GM19455 (cell line): Measurements from ENCODE around the gene GDPD4.

Experiments
- ATAC-seq: cut with Tn5 transposase; IDR thresholded peaks from one replicate; pipeline ENCODE4 v1.9.1; 2021; ENCODE audit not compliant: unreplicated experiment

Gene GDPD4

DNA sequence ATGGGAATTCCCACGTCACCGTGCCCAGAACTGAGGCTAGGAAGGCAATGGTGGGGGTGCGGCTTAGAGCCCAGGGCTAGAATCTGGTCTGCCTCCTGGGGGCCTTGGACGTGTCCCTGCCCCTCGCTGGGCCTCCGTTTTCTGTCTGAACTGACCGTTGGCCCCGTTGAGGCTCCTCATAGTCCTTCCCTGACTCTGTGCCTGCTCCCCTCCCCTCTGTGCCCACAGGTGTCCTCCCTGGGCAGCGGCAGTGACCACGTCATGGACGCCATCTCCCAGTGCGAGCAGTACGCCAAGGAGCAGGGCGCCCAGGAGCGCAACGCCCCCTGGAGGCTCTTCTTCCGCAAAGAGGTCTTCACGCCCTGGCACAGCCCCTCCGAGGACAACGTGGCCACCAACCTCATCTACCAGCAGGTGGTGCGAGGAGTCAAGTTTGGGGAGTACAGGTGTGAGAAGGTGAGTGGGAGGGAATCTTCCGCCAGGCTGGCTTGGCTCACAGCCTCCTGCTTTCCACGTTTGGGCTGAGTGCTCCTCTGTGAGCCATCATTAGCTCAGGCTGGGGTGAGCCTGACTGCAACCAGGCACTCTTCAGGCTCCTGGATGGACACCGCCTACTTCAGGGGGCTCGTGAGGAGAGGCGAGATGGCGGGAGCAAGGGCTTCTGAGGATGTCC is 109.5 kb downstream of the GDPD4 start:
- ATAC-seq, result no peak

DNA sequence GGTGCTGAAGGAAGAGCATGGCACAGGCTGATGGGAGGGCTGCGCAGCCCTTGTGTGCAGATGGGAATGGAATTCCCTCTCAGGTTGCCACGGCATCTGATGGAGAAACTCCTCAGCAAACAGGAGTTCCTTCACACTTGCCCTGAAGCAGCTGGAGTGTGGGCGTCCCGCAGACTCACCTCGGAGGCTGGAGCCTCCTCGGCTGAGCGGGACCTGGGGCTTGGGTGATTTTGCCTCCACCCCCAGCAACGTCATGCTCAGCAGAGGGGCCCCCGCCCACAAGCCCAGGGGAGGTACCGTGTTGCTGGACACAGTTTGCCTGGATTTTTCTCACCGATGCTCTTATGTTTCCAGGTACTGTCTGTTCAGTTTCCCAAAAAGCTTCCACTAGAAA is 110.1 kb downstream of the GDPD4 start:
- no peak for ATAC-seq

DNA sequence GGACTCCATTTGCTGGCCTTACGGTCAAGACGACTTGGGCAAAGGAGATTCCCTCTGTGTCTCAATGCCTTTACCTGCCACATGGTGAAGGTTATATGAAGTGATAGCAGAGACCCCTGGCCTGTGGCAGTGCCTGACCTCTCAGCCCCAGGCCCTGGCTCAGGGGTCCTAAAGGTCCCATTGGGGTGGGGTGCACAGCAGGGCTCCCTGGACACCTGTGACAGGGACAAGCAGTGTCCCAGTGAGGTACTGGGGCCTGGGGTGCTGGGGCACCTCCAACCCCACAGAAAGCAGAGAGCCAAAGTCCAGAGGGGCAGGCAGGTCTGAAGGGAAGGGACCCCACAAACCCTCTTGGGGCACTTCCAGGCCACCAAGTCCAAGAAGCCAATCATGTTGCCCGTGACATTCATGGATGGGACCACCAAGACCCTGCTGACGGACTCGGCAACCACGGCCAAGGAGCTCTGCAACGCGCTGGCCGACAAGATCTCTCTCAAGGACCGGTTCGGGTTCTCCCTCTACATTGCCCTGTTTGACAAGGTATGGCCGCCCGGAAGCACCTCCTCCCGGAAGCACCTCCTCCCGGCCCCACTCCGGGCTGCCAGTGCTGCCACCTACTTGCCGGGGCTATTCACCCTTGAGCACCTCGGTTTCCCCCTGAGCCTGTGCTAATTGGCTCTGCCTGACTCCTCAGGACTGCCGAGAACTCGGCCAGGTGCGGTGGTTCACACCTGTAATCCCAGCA is 111.0 kb downstream of the GDPD4 start:
- no peak for ATAC-seq

DNA sequence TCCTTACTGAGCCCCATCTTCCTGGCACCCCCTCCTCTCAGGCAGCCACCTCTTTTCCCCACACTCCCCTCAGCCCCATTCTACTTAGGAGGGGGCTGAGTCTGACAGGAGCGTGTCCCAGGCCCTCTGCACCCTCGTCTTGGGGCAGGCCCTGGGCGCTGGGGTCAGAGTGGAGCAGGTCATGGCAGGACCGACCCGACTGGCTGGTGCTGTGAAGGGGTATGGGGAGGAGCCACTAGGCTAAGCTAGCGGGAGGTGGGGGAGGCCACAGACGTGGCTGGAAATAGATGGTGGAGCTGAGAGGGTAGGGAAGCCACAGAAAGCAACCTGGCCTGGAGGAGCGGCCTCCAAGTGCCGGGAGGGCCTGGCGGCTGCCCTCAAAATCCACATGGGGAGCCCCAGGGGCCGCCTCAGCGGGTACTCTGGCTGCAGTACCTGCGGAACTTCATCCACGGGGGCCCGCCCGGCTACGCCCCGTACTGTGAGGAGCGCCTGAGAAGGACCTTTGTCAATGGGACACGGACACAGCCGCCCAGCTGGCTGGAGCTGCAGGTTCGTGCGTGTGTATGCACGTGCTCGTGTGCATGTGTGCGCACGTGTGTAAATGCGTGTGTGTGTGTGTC is 111.8 kb downstream of the GDPD4 start:
- ATAC-seq, result no peak

DNA sequence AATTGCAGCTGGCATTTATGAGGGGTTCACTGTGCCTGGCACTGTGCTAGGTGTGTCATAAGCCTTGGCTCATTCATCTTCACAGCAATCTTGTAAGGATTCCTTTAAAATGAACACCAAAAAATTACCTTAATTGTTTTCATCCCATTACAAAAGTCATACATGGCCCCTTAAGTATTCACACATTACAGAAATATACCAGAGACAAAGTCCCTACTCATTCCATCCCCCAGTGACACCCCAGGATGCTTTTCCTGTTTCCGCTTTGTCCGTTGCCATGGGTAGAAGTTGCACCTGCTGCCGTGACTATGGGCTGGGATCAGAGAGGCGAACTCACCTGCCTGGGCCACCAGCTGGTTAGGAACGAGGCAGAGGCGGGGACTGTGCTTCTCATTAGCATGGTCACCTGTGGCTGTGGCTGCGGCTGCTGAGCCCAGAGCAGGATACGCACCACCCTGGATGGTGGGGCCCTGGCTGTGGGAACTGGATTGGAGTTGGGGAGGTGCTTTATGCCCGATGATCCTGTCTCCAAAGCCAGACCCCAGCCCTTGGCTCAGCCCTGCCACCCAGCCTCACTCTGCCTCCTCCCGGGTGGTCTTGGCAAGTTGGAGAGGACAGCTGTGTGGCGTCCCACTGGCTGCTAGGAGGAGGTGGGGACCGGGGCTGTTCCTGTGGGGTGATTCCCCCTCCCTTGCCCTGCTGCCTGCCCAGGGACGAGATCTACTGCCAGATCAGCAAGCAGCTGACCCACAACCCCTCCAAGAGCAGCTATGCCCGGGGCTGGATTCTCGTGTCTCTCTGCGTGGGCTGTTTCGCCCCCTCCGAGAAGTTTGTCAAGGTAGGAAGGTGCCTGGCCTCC is 112.6 kb downstream of the GDPD4 start:
- ATAC-seq, result no peak

DNA sequence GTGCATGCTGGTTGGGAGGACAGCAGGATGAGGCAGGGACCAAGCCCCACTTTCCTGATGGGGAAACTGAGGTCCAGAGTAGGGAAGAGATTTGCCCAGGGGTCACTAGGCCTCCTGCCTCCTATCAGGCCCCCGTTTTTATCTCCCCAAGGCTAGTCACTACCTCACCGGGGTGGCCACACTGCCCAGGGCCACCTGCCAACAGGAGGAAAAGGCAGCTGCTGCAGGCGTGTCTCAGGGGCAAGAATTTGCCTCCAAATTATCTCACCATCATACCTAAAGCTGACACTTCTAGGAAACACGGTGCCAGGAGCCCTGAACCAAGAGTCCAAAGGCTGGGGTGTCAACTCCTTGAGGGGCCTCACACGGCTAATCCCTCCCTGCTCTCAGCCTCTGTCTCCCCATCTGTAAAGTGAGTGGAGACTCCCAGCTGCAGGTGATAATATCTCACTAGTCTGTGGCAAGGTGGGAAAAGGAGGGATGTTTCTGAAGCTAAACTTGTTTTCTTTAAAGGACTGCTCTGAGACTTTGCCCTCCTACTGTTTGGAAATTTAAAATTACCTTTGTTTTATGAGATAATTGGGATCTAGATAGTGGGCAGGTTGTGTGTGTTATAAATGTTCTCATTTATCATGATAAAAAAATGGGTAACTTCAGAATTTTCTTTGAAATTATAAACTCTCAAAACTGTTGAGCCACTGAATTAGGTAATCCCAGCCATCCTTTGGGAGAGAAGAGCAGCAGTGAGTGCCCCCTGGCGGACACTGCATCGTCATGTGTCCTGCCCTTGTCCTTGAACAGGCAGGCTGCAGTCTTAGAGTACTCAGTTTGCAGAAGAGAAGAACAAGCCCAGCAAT is 113.5 kb downstream of the GDPD4 start:
- no peak for ATAC-seq

DNA sequence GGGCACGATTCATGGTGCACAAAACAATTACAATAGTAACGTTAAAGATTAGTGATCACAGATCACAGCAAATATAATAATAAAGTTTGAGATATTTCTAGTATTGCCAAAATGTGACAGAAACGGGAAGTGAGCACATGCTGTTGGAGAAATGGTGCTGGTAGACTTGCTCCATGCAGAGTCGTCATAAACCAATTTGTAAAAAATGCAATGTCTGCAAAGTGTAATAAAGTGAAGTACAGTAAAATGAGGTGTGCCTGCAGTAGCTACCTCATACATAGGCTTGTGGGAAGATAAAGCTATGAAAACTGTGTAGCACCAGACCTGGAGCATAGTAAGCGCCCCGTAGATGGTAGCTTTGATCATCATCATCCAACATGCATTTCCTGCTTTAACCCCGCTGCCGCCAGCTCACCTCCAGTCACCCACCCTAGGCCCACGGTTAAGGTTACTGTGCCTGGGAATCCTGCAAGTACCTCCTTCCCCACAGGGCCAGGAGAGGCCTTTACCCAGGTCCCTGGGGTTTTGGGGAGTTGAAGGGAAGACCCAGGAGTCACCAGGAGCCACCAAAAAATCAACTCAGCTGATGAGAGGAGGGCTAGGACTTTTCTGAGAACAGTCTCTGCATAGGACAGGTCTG is 114.3 kb downstream of the GDPD4 start:
- ATAC-seq, result no peak

DNA sequence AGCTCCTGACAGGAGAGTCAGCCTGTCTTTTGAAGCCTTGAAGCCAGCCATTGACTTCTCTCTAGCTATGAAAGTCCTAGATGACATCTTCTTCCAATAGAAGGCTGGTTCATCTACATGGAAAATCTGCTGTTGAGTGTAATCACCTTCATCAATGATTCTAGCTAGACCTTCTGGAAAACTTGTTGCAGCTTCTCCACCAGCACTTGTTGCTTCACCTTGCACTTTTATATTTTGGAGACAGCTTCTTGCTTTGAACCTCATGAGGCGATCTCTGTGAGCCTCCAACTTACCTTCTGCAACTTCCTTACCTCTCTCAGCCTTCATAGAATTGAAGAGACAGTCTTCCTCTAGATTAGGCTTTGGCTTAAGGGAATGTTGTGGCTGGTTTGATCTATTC is 115.2 kb downstream of the GDPD4 start:
- no peak for ATAC-seq

DNA sequence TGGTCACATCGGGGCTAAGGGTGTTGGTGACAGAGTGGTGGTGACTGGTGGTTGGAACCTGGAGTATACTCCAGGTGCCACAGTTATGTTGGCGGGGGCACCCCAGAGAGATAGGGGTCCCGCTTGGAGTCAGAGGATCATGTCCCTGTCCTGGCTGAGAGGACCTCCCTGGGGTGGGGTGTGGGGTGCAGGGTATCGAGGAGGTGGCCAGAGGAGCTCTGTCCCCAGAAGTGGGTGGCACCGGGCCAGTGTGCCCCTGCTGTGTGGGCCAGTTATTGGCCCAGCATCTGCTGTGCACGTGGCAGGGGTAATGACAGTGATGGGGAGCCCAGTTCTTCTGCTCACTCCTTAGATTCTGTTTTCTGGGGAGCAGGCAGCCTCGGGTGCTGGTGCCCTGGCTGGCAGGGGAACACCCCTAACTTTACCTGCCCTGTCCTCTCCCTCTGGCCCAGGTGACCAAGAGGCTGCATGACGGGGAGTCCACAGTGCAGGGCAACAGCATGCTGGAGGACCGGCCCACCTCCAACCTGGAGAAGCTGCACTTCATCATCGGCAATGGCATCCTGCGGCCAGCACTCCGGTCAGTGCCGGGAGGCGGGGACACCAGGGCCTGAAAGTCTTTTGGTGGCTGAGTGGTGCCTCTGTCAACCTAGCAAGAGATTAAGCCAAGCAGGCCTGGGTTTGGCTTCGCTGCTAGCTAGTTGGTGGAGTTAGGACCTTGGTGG is 117.2 kb downstream of the GDPD4 start:
- no peak for ATAC-seq

DNA sequence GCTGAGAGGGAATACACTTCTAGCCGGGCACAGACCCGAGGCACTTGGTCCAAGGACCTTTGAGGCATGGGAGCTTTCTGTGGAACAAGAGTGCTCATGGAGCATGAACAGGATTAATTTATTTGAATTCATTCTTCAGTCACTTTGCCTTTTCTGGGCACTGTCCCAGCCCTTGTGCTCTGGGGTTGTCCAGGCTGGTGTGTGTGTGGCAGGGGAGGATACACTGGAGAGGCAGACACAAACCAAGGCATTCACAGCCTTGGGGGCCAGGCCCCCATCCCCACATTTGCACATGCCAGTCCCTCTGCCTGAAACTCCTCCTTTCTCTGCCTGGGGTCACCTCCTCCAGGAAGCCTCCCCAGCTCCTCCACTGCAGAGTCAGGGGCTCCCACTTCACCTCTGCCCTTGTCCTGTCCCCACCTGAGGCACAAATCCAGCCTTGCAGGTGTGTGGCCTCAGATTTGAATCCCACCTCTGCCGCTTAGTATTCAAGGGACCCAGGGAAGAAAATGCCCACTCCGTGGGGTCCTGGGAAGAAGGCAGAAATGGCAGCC is 118.0 kb downstream of the GDPD4 start:
- no peak for ATAC-seq

DNA sequence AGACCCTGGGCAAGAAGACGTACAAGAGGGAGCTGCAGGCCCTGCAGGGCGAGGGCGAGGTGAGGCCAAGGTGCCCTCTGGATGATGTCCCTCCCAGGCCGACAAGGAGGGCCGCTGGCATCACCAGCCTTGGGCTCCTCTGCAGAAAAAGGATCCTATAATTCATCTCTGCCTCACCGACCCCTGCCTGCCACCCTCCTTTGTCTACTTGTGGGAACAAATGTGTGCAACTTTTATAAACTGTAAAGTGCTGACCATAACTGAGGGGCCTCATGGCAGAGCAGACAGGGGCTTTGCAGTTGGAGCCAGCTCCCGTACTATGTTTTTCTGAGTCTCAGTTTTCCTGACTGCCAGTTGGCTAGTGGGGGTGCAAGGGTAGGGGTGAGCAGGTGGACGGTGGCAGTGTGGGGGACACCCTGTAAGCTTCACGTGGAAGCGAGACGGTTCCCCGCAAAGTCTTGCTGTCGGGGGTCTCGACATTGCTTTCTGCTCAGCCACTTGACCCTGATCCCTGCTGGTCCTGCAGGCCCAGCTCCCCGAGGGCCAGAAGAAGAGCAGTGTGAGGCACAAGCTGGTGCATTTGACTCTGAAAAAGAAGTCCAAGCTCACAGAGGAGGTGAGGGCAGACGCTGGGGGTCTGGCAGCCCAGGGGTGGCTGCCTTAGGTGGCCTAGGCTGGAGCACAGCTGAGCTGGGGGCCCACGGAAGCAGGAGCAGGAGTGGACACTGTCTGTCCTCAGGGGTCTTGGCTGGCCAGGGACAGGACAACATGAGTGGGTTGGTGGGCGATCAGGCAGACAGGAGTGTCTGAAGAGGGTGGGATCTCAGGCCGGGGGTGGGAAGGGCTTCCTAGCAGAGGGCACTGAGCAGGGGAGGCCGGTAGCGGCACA is 118.7 kb downstream of the GDPD4 start:
- no peak for ATAC-seq

DNA sequence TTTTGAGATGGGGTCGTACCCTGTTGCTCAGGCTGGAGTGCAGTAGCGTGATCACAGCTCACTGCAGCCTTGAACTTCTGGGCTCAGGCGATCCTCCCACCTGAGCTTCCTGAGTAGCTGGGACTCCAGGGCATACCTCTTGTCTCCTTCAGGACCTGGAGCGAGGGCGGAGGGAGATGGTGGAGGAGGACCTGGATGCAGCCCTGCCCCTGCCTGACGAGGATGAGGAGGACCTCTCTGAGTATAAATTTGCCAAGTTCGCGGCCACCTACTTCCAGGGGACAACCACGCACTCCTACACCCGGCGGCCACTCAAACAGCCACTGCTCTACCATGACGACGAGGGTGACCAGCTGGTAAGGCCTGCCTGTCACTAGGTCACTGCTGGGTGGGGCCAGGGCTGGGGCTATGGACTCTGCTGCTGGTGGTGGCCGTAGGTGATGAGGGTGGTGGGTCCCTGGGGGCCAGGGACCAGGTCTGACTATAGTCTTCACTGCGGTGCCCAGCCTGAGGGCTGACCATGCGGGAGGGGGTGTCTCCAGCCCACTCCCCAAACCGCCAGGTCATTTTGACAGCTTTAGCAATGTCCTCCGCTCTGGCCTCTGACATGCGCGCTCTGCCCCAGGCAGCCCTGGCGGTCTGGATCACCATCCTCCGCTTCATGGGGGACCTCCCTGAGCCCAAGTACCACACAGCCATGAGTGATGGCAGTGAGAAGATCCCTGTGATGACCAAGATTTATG is 119.5 kb downstream of the GDPD4 start:
- ATAC-seq, result no peak

DNA sequence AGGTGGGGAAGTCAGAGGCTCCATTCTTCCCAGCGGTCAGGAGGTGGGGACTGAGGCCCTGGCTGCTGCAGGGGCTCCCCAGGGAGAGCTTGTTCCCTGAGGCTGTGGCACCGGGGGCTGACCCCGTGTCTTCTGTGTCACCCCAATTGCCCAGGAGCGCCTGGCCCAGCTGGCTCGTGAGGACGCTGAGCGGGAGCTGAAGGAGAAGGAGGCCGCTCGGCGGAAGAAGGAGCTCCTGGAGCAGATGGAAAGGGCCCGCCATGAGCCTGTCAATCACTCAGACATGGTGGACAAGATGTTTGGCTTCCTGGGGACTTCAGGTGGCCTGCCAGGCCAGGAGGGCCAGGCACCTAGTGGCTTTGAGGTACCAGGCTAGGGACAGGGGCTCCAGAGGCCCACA is 120.3 kb downstream of the GDPD4 start:
- no peak for ATAC-seq

DNA sequence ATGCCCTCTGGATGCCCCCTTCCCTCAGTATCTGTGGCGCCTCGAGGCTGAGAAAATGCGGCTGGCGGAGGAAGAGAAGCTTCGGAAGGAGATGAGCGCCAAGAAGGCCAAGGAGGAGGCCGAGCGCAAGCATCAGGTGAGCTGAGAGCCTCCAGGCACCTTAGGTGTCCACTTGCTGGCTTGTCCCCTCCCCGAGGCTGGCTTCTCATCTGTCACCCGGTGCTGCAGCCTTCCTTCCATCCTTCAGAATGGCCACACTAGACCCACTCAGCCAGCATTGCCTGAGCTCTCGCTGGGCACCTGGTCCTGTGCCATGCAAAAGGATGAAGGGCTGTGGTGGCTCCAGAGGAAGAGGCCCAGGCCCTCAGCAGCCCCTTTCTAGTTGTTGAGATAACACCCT is 121.1 kb downstream of the GDPD4 start:
- no peak for ATAC-seq

DNA sequence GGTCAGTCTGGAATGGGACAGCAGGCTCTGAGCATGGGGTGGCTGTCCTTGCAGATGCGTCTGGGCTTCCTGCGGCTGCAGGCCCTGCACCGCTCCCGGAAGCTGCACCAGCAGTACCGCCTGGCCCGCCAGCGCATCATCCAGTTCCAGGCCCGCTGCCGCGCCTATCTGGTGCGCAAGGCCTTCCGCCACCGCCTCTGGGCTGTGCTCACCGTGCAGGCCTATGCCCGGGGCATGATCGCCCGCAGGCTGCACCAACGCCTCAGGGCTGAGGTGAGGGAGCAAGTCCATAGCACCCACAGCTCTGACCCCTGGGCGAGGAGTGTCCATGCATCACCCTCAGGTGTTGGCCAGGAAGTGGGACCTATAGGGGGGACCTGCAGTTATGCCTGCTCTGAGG is 121.8 kb downstream of the GDPD4 start:
- no peak for ATAC-seq

DNA sequence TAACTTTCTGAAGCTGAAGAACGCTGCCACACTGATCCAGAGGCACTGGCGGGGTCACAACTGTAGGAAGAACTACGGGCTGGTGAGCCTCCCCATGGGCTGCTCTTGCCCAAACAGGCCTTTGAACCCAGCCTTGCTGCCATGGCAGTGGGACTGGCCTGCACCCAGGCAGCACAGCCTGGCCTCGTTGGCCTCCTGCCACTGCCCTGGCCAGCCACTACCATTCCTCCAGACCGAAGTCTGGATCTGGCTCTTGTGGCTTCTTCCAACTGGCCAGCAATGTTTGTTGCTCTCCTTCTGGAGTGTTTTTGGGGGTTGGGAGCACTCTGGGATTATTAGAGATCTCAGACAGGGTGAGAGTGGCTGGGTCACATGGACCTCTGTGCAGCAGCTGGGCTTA is 122.4 kb downstream of the GDPD4 start:
- ATAC-seq, result no peak

DNA sequence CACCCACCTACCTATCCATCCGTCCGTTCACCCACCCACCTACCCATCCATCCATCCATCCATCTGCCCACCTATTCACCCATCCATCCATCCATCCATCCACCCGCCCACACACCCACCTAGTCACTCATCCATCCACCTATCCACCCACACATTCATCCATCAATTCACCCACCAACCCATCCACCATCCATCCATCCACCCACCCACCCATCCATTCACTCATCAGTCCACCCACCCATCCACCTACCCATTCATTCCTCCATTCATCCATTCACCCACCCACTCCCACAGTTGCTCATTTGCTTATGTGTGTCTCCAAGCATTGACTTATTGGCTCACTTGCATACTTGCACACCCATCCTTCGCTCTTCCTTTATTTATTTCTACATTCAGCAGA is 123.3 kb downstream of the GDPD4 start:
- ATAC-seq, result no peak
